Stimulated activated memory B cell treated with anti-CD40 and anti-IgM and Interleukin-4, amounts not matched to agents 10 μg/mL and 1 μg/mL and 100 μg/mL, for 72 hours (primary cell): ENCODE results near the gene PARP3.

Source experiments
- ATAC-seq: fragments of 150-1000 bp; cut with Tn5 transposase; 2 replicates; pipeline ENCODE4 v1.10.0; 2021
- H3K27ac Mint-ChIP-seq: one replicate; pipeline ENCODE4 v1.8.0; 2022; ENCODE audit warnings: mild to moderate bottlenecking, mixed read lengths
- H3K27me3 Mint-ChIP-seq: one replicate; pipeline ENCODE4 v1.8.0; 2022; ENCODE audit warnings: mixed read lengths
- H3K36me3 Mint-ChIP-seq: one replicate; pipeline ENCODE4 v1.8.0; 2022; ENCODE audit warnings: mixed read lengths
- H3K4me1 Mint-ChIP-seq: one replicate; pipeline ENCODE4 v1.8.0; 2022; ENCODE audit warnings: mixed read lengths
- H3K4me3 Mint-ChIP-seq: one replicate; pipeline ENCODE4 v1.8.0; 2022; ENCODE audit warnings: mild to moderate bottlenecking, moderate library complexity, mixed read lengths
- H3K9me3 Mint-ChIP-seq: one replicate; pipeline ENCODE4 v1.8.0; 2022; ENCODE audit warnings: mixed read lengths

Gene PARP3

GRCh38 chr3:51941463-51941797, 733 bp upstream of the PARP3 start:
- H3K36me3 Mint-ChIP-seq: peaks cover 49% of the 10 kb centered on the region

GRCh38 chr3:51942603-51943450, 664 bp downstream of the PARP3 start:
- Mint-ChIP-seq H3K4me3 (peak overlapping the region; percentile 91), H3K9me3 (no peaks in the 10 kb centered on the region), H3K4me1 (peaks cover 42% of the 10 kb centered on the region), H3K27ac (peak overlapping the region; percentile 88), H3K27me3 (no peaks in the 10 kb centered on the region), H3K36me3 (peaks cover 49% of the 10 kb centered on the region)
- peak; percentile 56 for ATAC-seq

More at GRCh38 chr3:51941463-51941797, 733 bp upstream of the PARP3 start:
- ATAC-seq: no peak
- H3K4me3 Mint-ChIP-seq: peak overlapping the region; percentile 91
- H3K27me3 Mint-ChIP-seq: no peaks in the 10 kb centered on the region
- peaks cover 42% of the 10 kb centered on the region for H3K4me1 Mint-ChIP-seq
- H3K9me3 Mint-ChIP-seq: no peaks in the 10 kb centered on the region
- peak overlapping the region; percentile 88 for H3K27ac Mint-ChIP-seq

- Mint-ChIP-seq H3K27ac (peak overlapping the region; percentile 88), H3K4me3 (no peak overlapping the region), H3K36me3 (peaks cover 42% of the 10 kb centered on the region), H3K4me1 (peaks cover 42% of the 10 kb centered on the region), H3K27me3 (no peaks in the 10 kb centered on the region), H3K9me3 (no peaks in the 10 kb centered on the region)
- no peak for ATAC-seq
Observed at GRCh38 chr3:51943451-51944391, 1.6 kb downstream of the PARP3 start.

- peaks cover 35% of the 10 kb centered on the region for H3K36me3 Mint-ChIP-seq
- H3K4me3 Mint-ChIP-seq: no peak overlapping the region
- H3K27me3 Mint-ChIP-seq: no peaks in the 10 kb centered on the region
- H3K4me1 Mint-ChIP-seq: peaks cover 34% of the 10 kb centered on the region
- no peak overlapping the region for H3K27ac Mint-ChIP-seq
- H3K9me3 Mint-ChIP-seq: no peaks in the 10 kb centered on the region
- ATAC-seq: no peak
Observed at GRCh38 chr3:51944451-51945021, 2.4 kb downstream of the PARP3 start.

GRCh38 chr3:51945031-51945840, 3.1 kb downstream of the PARP3 start:
- no peak for ATAC-seq
- H3K36me3 Mint-ChIP-seq: peaks cover 35% of the 10 kb centered on the region

GRCh38 chr3:51945926-51946705, 4.0 kb downstream of the PARP3 start:
- peaks cover 18% of the 10 kb centered on the region for H3K4me1 Mint-ChIP-seq
- no peak overlapping the region for H3K4me3 Mint-ChIP-seq
- H3K27me3 Mint-ChIP-seq: no peaks in the 10 kb centered on the region
- peaks cover 35% of the 10 kb centered on the region for H3K36me3 Mint-ChIP-seq
- no peaks in the 10 kb centered on the region for H3K9me3 Mint-ChIP-seq
- no peak overlapping the region for H3K27ac Mint-ChIP-seq
- no peak for ATAC-seq

More at GRCh38 chr3:51945031-51945840, 3.1 kb downstream of the PARP3 start:
- Mint-ChIP-seq H3K27ac (no peak overlapping the region), H3K27me3 (no peaks in the 10 kb centered on the region), H3K9me3 (no peaks in the 10 kb centered on the region), H3K4me1 (peaks cover 27% of the 10 kb centered on the region), H3K4me3 (no peak overlapping the region)

GRCh38 chr3:51946796-51947195, 4.6 kb downstream of the PARP3 start:
- Mint-ChIP-seq H3K4me3 (no peak overlapping the region), H3K9me3 (no peaks in the 10 kb centered on the region), H3K4me1 (peaks cover 14% of the 10 kb centered on the region), H3K27ac (no peak overlapping the region), H3K36me3 (peaks cover 35% of the 10 kb centered on the region), H3K27me3 (peaks cover under 1% of the 10 kb centered on the region)
- no peak for ATAC-seq

GRCh38 chr3:51947215-51947900, 5.2 kb downstream of the PARP3 start:
- peaks cover 6% of the 10 kb centered on the region for H3K27me3 Mint-ChIP-seq
- no peak overlapping the region for H3K4me3 Mint-ChIP-seq
- H3K27ac Mint-ChIP-seq: no peak overlapping the region
- H3K9me3 Mint-ChIP-seq: no peaks in the 10 kb centered on the region
- H3K4me1 Mint-ChIP-seq: peaks cover 9% of the 10 kb centered on the region
- no peak for ATAC-seq
- peaks cover 35% of the 10 kb centered on the region for H3K36me3 Mint-ChIP-seq

GRCh38 chr3:51948016-51948580, 5.9 kb downstream of the PARP3 start:
- Mint-ChIP-seq H3K4me1 (peaks cover 1% of the 10 kb centered on the region), H3K4me3 (no peak overlapping the region), H3K27me3 (peaks cover 12% of the 10 kb centered on the region), H3K36me3 (peaks cover 35% of the 10 kb centered on the region), H3K9me3 (no peaks in the 10 kb centered on the region), H3K27ac (no peak overlapping the region)
- no peak for ATAC-seq

GRCh38 chr3:51949121-51949520, 7.0 kb downstream of the PARP3 start:
- ATAC-seq: no peak
- Mint-ChIP-seq H3K27ac (no peak overlapping the region), H3K36me3 (peaks cover 33% of the 10 kb centered on the region), H3K9me3 (no peaks in the 10 kb centered on the region), H3K4me1 (no peaks in the 10 kb centered on the region), H3K27me3 (peaks cover 22% of the 10 kb centered on the region), H3K4me3 (no peak overlapping the region)

GRCh38 chr3:51950899-51951298, 8.7 kb downstream of the PARP3 start:
- no peak for ATAC-seq
- no peaks in the 10 kb centered on the region for H3K9me3 Mint-ChIP-seq
- no peaks in the 10 kb centered on the region for H3K4me1 Mint-ChIP-seq
- H3K27ac Mint-ChIP-seq: no peak overlapping the region
- peaks cover 19% of the 10 kb centered on the region for H3K36me3 Mint-ChIP-seq
- H3K4me3 Mint-ChIP-seq: no peak overlapping the region
- peaks cover 38% of the 10 kb centered on the region for H3K27me3 Mint-ChIP-seq

- Mint-ChIP-seq H3K27ac (no peak overlapping the region), H3K4me3 (no peak overlapping the region), H3K36me3 (peaks cover 5% of the 10 kb centered on the region), H3K9me3 (no peaks in the 10 kb centered on the region), H3K27me3 (peaks cover 38% of the 10 kb centered on the region), H3K4me1 (no peaks in the 10 kb centered on the region)
- no peak for ATAC-seq
Observed at GRCh38 chr3:51953445-51953844, 11.3 kb downstream of the PARP3 start.

GRCh38 chr3:51954105-51954504, 11.9 kb downstream of the PARP3 start:
- H3K4me1 Mint-ChIP-seq: no peaks in the 10 kb centered on the region
- peaks cover 7% of the 10 kb centered on the region for H3K36me3 Mint-ChIP-seq
- H3K27ac Mint-ChIP-seq: no peak overlapping the region
- no peak for ATAC-seq
- H3K4me3 Mint-ChIP-seq: no peak overlapping the region
- H3K27me3 Mint-ChIP-seq: peaks cover 38% of the 10 kb centered on the region
- H3K9me3 Mint-ChIP-seq: no peaks in the 10 kb centered on the region
